NCI-H82 treated with DMSO at 0.1 percent for 48 hours (cell line): Measurements from ENCODE around the gene CHGA.

ENCODE experiments used
- DNase-seq: peaks from one replicate; lab custom pipeline; 2025; ENCODE audit not compliant: unreplicated experiment; lab: John Stamatoyannopoulos, UW

The CHGA gene

DNA sequence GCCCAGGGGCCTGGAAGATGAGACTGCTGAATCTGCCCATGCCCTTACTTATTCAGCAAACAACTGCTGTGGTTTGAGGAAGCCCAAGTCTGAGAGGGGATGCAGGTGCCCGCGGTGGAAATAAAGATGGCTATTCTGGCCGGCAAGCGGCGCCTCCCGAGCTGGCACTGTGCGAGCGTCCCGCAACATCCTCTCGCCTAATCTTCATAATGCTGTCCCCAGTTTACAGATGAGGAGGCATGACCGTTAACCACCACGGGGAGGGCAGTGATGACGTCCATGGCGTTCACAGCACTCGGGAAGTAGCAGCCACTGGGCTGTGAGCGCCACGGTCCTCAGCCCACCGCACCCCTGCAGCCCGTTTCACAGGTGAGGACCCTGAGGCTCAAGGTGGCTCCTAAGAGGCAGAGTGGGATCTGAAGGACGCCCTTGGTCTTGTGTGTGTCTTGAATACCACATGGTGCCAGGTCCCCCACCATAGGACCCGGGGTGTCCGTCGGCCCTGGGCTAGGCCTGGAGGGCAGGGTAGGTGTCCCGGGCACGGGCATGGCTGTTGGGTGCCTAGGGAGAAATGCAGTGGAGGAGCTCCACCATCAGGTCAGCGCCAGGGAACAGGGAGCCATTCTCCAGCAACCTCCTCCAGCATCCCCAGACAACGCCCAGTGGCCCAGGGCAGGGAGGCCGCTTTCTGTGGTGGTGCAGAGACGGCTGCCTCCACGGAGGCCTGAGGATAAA, 20.2 kb downstream of the CHGA start:
- DNase-seq = no peak

DNA sequence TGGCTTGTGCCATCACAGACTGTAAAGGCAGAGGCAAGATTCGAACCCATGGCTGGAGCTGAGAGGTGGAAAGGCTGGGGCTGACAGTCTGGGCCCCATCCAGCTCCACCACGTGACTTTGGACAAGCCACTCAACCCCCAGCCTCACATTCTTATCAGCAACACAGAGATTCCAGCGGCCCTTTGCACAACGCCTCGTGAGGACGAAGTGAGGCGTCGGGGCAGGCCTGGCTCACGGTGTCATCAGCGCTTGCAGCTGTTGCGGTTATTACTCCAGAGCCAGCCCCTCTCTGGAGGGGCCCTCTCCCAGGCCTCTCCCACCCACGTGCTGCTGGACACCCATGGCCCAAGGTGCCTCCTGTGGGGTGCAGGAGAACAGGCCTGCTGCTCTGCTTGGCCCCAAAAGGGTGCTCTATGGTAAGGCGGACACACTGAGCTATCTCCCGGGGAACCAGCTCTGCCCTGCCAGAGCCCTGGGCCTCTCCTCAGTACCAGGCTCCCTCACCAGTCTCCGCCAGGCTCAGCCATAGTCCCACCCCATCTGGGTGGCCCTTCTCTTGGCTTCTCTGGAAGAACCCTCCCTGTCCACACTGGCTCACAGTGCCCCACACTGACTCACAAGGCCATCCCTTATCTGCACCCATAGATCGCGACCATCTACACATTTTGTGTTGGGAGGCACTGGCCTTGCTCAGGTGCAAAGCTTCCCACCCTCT, 21.1 kb downstream of the CHGA start:
- DNase-seq = no peak

DNA sequence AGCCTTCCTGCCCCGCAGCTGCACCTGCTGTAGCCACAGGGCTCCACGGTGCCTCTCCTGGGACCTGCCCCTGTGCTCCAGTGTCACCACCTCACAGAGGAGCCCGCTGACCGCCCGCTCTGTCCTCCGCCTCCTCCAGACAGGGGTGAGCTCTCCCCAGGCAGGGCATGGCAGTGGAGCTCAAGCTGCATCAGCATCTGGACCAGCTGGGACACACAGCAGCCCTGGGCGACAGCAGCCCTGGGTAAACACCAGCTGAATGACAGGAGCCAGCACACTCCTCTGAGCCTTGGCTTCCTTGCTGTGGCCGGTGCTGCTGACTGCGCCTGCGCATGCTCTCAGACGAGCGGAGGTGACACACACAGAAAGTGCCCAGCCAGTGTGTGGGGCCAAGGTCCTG, 22.0 kb downstream of the CHGA start:
- DNase-seq = no peak

DNA sequence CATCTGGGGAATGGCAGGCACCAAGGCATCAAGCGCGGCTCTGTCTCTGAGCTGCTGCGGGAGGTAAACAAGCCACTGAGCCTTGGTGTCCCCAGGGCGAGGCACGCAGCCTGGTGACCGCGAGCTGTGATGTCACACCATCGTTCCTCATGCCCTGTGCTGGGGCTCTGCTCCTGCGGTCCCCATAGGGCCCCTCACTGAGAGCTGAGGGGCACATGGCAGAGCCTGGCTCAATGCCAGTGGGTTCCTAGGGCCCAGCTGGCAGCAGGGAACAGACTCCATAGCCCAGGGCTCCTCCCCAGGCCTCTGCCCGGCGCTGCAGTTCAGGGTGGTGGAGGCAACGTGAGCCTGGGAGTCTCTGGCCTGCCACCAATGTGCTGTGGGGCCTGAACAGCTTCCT, 22.6 kb downstream of the CHGA start:
- no peak for DNase-seq

DNA sequence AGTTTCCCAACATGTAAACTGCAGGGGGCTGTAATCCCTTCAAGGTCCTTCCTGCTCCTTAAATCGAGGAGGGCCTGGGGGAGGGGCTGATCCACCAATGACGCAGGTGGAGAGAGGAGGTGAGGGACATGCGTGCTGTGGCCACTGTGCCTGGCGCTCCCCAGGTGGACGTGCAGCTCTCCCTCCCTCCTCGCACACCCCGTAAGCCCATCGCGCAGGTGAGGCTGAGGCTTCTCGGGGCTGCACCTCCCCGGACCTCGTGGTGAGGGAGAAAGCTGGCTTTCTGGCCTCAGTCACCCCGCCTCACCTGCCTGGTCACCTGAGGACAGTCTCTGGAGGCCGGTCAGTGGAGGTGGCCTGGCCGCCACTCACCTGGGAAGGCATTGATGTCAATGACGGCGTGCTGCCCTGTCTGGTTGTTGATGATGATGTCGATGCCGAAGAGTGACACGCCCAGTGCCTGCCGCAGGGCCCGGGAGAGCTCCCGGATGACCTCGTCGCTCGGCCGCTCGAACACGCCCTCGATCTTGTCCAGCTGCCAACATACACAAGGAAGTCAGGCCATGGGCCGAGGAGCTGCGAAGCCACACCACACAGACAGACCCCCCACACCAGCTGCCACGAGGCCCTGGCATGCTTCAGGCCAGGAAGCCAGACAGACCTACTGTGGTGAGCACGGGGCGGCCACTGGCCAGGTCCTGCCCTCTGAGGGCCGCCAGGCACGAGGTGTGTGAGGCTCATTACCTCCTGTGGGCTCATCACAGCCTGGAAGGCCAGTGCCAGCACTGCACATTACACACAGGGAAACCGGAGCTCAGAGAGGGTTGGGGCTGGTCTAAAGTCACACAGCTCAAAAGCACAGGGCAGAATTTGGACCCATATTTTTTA, 23.3 kb downstream of the CHGA start:
- no peak for DNase-seq

DNA sequence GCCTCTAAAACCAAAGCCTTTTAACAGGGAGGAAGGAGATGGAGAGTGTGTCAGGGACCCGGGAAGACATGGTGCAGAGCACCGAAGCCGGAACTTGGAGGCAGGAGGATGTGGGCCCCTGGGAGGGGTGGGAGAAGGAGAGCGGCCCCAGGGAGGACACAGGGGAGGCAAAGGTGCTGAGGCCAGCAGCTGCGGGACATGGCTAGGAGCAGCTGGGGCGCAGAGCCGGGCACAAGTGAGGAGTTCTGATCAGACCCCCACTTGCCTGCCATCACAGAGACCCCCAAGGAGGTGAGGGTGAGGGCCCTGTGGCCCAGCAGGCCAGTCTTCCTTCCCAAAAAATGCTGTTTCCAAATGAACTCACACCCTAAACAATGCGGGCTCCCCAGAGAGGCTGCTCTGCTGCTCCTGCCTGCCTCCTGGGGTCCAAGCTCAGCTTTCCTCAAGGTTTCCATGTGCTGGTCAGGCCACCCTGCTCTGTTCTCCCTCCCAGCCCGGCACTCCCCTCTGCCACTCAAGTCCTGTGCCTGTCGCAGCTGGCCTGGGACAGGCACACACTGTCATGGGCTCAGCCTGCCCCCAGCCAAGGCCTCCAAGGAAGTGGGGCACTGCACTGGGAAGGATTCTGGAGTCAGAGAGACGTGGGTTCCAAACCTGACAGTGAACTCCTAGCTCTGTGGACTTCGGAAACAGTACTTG, 24.0 kb downstream of the CHGA start:
- DNase-seq = no peak

DNA sequence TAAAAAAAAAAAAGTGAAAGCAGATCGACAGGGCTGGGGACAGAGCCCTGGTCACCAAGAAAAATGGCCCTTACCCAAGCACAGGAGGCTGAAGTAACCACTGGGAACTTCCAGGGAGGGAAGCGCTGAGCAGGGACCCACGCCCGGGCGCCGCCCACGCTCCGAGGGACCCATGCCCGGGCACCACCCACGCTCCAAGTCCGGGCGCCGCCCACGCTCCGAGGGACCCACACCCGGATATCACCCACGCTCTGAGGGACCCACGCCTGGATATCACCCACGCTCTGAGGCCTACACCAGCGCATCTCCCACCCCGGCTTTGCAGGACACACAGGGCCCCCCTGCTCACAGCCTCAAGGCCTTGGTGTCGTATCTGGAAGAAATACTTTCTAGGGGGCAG, 25.7 kb downstream of the CHGA start:
- DNase-seq = no peak

DNA sequence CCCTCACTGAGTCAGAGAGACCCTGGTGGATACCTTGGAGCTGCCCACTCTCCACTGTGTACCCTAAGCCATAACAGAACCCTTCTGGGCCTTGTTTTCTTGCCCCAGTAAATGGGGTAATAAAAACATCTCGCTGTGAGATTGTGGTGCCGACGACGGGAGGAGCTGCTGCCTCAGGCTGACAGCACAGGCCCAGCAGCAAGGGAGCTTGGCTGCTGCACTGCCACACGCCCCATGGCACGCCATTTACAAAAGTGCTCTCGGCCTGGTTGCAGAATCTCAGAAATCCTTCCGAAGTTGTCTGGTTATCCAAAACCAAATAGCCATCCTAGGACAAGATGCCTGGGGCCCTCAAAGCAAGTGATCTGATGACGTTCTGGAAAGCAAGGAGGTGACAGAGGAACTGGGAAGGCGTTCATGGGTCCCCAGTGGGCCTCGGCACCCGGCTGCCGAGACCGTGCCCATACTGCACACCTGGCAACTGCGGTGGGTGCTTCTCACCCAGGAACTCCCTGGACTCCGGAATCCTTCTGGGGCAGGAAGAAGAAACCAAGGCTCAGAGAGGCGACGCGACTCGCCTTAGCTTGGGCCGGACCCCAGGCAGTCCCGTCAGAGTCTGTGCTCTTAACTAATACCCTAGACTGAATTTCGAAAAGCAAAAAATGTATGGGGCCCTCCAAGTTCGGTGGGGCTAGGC, 26.7 kb downstream of the CHGA start:
- DNase-seq = no peak

DNA sequence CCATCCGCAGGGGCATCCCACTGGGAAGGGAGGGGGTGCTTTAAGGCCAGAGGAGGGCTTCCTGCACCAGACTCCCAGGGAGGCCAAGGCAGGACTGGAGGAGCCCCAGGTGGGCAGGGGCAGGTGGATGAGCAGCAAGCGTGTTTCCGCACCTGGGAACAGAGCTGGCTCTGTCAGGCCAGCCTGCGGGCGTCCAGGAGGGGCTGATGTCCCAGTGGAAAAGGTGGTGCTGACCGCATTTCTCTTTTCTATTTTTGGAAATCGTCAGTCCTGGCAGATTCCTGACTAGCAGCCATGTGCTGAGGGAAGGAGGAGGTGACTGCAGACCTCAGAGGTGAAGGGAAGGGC, 27.2 kb downstream of the CHGA start:
- no peak for DNase-seq

DNA sequence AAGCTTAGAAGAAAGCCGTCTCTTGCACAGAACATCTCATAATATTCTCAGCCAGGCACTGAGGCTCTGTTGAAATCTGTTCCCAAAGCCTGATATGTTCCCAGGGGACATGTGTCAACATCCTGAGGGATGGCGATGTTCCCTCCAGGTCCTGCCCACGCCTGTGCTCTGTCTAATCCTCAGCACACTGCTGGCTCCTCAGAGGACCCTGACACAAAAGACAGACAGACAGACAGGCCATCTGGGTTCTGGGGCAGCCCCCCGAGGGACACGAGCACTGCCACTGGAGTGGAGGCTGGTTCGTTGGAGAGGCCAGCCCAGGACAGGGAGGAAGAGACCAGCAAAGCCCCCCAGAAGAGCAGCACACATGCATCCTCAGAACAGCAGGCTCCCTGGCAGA, 27.8 kb downstream of the CHGA start:
- DNase-seq = peak; percentile 3

DNA sequence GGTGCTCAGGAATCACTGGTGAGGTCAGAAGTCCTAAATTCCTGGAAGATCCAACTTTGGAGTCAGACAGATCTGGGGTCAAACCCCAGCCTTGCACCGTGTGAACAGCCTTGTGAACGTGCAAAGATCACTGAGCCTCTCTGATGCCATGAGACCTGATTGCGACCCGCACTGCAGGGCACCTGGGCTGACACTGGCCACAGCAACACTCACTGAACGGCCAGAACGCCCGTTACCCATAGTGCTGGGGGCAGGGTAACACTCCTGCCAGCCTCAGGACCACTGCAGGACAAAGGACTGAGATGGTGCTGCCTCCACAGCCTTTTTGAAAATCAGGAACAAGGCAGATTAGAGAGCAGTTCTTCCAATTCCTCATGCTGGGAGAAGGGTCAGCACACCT, 28.3 kb downstream of the CHGA start:
- DNase-seq = no peak

DNA sequence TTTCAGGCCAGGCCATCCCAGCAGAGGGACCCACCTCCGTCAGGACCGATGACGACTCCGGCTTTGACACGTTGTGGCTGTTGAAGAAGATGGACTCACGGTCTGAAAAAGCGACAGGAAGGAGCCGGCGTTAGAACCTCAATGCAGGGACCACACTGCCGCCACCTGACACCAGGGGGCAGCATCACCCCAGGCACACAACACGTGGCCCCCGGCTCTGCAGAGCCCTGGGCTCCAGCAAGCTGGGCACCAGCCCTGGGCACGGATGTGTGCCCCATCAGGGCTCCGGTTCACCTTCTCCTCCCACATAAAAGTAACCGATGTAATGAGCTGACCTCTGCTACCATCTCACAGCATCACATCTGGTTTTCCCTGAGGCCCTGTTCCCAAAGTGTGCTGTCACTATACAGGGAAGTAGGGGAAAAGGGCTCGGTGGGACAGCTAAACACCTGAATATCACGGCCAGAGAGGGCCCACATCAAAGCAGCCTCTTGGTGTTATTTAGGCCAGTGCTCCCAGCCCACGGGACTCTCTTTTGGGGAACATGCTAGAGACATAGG, 29.0 kb downstream of the CHGA start:
- DNase-seq = peak; percentile 38

DNA sequence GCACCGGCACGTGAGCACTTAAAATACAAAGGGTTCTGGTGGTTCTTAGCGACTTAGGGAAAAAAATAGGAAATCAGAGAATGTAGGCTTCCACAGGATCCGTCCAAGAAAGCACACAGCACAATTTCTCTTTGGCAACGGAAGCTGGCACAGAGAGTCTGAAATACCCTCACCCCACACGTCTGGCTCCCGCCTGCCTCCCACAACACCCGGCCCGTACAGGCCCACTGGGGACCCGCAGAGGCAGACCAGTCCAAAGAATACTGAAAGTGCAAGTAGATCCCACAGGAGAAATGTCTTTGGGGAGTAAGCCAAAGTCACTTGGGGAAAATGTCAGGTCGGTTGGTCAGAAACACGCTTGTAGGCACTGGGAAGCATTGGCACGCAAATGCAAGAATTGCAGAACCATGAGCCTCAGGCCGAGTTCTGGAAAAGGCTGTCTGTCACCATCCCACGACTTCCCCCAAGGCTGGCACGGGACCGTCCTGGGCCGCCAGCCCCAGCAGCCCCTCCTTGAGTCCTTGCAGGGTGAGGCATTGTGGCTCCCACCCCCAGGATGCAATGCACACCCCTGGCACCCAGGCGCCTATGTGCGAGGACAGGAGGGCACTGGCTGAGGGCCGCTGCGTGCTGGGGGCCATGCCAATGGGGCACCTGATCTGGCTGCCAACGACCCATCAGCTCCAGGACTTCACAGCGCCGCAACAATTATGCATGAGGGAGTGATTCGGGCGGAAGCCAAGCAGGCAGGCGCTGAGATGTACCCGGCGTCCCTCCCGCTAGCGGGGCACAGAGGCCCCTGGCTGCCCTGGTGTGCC, 29.7 kb downstream of the CHGA start:
- DNase-seq = no peak

DNA sequence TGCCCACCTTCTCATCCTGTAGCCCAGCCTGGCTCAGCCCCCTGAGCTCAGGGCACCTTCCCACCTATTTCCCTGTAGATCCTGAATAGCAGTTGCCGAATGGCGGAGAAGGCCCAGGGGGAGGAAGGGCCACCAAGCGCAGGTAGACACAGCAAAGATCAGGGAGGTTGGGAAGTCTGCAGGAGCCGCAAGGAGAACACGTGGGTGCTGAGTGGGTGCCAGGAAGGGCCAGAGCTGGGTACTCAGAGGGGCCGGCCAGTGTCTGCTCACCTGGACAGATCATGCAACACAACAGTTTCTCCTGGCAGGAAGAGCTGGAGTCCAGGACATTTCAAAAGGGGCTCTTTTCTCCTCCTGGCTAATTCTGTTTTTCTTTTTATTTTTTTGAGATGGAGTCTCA, 30.6 kb downstream of the CHGA start:
- no peak for DNase-seq

DNA sequence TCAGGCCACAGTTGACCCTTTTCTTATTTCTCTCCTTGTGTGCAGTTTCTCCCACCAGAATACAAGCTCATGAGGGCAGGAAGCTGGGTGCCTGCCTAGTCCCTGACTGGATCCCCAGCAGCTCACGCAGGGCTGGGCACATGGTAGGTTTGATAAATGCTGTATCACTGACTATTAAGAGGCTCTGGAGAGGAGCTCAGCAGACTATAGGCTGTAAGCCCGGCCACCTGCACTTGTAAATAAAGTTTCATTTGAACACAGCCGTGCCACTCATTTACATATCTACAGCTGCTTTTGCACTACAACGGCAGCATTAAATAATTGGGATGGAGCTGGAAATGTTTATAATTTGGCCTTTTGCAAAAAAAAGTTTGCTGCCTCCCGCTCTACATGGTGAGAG, 32.0 kb downstream of the CHGA start:
- DNase-seq = no peak

DNA sequence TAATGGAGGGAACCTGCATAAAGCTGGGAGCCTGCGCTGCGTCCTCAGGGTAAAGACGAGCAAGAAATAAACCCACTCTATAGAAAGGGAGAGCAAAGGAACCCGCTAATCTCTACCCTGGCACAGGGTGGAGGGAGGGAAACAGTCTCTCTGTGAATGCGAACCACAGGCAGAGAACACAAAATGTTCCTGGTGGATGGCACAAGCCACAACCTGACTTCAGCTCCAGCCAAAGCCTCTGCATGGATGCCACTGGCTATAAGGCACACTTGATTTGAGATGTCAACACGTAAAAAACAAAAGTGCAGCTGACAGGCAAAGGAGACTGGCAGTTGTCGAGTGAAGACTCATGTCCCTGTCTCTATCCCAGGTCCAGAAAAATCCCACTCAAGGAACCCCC, 32.4 kb downstream of the CHGA start:
- no peak for DNase-seq

DNA sequence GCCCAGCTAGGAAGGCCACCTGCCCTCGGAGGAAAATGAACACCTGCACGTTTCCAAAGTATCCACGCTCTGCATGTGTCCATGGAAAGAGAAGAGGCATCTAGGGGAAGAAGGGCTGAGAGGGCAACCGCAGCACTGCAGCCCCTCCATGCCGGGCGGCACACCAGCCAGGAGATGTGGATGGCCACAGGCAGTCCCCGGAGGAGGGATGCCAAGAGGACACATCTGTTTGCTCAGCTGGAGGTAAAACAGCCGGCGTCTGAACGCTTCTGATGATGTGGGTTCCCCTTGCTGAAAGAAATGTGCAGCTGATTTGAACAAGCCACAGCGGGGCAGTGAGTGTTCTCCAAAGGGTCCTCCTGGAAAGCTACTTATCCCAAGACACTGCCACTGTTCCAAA, 34.0 kb downstream of the CHGA start:
- DNase-seq = no peak

DNA sequence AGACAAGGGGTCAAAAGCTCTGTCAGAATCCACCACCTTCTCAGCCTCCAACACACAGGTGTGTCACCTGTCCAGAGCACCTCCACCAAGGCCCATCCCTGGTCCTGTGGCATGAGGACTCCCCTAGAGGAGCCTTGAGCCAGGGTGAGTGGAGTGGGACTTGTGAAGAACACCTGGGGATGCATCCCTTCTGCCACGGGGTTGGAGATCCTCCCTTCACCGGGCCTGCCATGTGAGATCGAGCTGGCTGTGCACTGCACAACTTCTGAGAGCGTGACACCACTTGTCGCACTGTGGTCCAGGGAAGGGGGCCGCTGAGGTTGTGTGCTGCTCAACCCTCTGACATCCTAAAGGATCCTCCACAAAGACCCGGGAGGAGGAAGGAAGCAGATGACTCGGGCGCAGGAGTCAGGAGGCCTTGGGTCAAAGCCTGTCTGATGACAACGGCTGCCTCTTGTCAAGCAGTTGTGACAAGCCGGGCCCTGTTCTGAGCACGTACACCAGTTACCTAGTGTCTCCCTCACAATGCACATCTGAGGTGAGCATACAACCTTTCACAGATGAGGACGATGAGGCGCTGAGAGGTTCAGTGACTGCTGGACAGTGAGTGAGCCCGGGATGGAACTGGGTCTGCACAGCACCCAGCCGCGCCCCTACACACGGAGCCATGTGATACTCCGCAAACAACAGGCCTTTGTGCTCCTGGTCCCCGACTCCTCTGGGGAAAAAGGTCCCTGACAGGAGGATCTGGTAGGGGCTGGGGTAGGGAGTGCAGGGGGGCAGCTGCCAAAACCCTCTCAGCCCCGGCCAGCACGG, 35.6 kb downstream of the CHGA start:
- no peak for DNase-seq

DNA sequence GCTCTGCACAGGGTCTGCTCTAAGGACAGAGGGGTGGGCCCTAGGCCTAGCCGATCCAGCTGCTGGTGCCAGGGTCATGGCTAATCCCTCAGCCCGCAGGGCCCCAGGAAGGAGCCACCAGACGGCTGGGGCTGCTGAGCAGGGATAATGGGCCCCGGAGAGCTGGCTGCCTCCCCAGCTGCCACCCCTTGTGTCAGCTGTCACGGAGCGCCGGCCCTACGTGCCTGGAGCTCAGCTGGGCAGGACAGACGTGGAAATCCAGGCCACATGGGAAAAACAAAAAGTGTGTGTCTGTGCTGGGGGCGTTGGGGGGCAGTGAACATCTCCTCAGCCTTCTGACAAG, 36.2 kb downstream of the CHGA start:
- peak; percentile 81 for DNase-seq
